Measurements from ENCODE around the gene WWOX. TPM values are rescaled to one million over a fixed set of nuclear protein-coding genes. Genes with fewer than 3 reads are reported as not detected.

The WWOX gene
- total RNA-seq, 1 donor from 2014 or later: 29.6 TPM

DNA sequence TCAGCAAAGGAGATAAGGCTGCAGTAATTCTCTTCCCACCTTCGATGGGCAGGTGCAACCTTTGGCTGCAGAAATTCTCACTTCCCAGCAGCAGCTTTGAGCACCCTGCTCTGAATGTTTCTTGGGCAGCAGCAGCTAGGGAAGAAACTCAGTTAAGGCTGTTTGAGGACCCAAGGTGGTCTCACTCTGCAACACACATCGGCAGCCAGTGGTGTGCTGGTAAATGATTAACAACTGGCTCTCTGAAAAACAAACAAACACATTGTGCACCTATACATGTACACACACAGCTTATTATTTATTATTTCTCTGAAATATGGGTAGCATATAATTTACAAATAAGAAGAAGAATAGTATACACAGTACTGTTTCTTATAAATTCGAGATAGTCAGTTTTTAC, 685.8 kb downstream of the WWOX start:
- DNase-seq (ENCODE audit: low read depth): no peak
- no peak overlapping the region for H3K4me3 ChIP-seq (ENCODE audit: low read depth, low read length)

DNA sequence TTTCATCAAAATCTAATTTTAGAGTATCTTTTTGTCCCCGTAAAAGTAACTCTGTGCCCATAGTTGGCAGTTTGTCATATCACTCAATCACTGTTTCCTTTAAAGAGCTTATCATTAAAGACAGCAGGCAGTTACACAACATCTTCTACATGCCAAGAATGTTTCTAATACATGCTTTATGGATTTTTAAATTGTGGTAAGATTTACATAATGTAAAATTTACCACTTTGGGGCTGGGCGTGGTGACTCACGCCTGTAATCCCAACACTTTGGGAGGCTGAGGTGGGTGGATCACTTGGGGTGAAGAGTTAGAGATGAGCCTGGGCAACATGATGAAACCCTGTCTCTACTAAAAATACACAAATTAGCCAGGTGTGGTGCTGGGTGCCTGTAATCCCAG, 687.2 kb downstream of the WWOX start:
- no peak for TF ChIP-seq CTCF (conservative IDR thresholded peaks at IDR 0.05; ENCODE audit: low read depth, low read length)
- DNase-seq (ENCODE audit: low read depth): no peak
- no peak overlapping the region for H3K4me3 ChIP-seq (ENCODE audit: low read depth, low read length)

More for the DNA sequence above, 685.8 kb downstream of the WWOX start:
- no peak for TF ChIP-seq CTCF (conservative IDR thresholded peaks at IDR 0.05; ENCODE audit: low read depth, low read length)

DNA sequence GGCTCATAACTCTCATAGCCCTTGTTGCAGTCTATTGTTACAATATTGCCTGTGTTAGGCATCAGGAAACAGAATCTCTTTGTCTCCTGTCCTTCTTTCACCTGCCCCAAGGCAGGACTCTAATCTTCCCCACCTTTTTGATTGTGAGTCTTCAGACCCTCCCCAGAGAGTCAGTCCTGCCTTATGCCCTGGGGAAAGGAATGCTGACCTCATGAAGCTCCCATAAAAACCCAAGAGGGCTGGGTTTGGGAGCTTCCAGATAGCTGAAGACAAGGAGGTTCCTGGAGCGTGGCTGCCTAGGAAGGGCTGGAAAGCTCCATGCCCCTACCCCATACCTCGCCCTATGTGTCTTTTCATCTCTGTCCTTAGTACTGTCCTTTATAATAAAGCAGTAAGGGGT, 688.8 kb downstream of the WWOX start:
- TF ChIP-seq CTCF (conservative IDR thresholded peaks at IDR 0.05; ENCODE audit: low read depth, low read length): no peak
- no peak overlapping the region for H3K4me3 ChIP-seq (ENCODE audit: low read depth, low read length)
- DNase-seq (ENCODE audit: low read depth): no peak

DNA sequence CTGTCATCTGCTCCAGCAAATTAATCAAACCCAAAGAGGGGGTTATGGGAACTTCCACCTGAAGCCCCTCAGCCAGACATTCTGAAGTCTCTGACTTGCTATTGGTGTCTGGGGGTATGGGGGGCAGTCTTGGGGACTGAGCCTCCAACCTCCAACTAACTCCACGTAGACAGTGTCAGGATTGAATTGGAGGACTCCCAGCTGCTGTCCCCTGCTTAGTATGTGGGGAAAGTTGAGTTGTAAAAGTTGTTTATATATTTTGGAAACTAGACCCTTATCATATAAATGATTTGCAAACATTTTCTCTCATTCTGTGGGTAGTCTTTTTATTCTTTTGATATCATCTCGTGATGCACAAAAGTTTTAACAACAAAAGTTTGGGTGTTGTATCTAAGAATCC, 689.2 kb downstream of the WWOX start:
- no peak overlapping the region for H3K4me3 ChIP-seq (ENCODE audit: low read depth, low read length)
- DNase-seq (ENCODE audit: low read depth): no peak
- no peak for TF ChIP-seq CTCF (conservative IDR thresholded peaks at IDR 0.05; ENCODE audit: low read depth, low read length)

DNA sequence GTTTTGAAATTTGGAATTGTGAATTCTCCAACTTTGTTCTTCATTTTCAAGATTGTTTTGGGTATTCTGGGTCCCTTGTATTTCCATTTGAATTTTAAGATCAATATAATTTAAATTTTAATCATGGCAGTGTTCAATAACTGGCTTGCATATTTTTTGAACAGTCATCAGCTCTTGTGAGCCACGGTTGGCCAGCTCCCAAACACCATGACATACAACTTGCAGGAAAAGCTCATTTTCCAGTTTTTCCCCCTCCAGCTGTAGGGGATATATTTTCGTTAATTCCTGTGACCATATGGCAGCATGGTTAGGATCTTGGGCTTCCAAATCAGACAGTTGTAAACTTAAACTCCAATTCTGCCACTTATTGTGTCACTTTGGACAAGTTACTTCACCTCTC, 690.1 kb downstream of the WWOX start:
- no peak for TF ChIP-seq CTCF (conservative IDR thresholded peaks at IDR 0.05; ENCODE audit: low read depth, low read length)
- H3K4me3 ChIP-seq (ENCODE audit: low read depth, low read length): no peak overlapping the region
- DNase-seq (ENCODE audit: low read depth): no peak

GRCh38 chr16:78791011-78791410, 691.6 kb downstream of the WWOX start:
- H3K4me3 ChIP-seq (ENCODE audit: low read depth, low read length): no peak overlapping the region
- TF ChIP-seq CTCF (conservative IDR thresholded peaks at IDR 0.05; ENCODE audit: low read depth, low read length): no peak
- DNase-seq (ENCODE audit: low read depth): no peak

DNA sequence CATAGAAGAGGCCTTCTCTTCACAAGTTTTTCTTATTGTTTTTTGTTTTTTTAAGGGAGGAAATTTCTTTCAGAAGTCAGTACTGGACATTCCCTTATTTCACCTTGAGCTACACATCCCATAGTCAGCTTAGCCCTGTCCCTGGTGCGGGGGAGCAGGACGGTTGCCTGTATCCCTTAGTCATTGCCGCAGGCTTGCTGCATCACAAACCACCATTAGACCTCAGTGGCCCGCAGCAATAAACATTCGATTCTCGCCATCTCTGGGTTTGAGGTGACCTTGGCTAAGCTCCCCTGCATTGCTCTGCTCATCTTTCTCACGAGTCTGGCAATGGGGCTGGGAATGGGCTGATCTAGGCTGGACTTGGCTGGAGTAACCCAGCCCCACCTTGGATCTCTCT, 692.5 kb downstream of the WWOX start:
- H3K4me3 ChIP-seq (ENCODE audit: low read depth, low read length): no peak overlapping the region
- TF ChIP-seq CTCF (conservative IDR thresholded peaks at IDR 0.05; ENCODE audit: low read depth, low read length): no peak
- DNase-seq (ENCODE audit: low read depth): no peak

Data from epithelial cell of proximal tubule (primary cell).